Amygdala (tissue), 56 donors: ENCODE results near the gene DCLRE1C.
"Not testable (repeated sequence)": the region's sequence is repeated elsewhere in the genome, so short reads cannot be mapped to it uniquely, and the experiment has no call there.

Source experiments
- DNase-seq, 56 donors: peaks; one replicate each; lab custom pipeline; 2025; lab: John Stamatoyannopoulos, UW

The DCLRE1C gene

GRCh38 chr10:14891151-14891550 lies 62.7 kb downstream of the DCLRE1C start:
- DNase-seq = no peak

- no peak for DNase-seq
These were observed 64.6 kb downstream of the DCLRE1C start for GRCh38 chr10:14889318-14889717.

GRCh38 chr10:14884082-14884481 lies 69.8 kb downstream of the DCLRE1C start:
- DNase-seq = no peak

GRCh38 chr10:14880229-14880628 lies 73.7 kb downstream of the DCLRE1C start:
- no peak for DNase-seq

- DNase-seq = no peak
These were observed 74.0 kb downstream of the DCLRE1C start for GRCh38 chr10:14879928-14880193.

GRCh38 chr10:14879124-14879927 lies 74.6 kb downstream of the DCLRE1C start:
- peak in 16 of 56 donors; percentile 6 to 52 (median 21) for DNase-seq

GRCh38 chr10:14878266-14879123 lies 75.4 kb downstream of the DCLRE1C start, which contains the start of gene SUV39H2:
Gene SUV39H2, plus strand, starts transcription at chr10:14878866. Its CDS starts 23 bp downstream, at chr10:14878889.
- DNase-seq = peak; percentile 45 to 97 (median 89)

- DNase-seq = no peak
These were observed 77.1 kb downstream of the DCLRE1C start for GRCh38 chr10:14876764-14877163.

GRCh38 chr10:14875941-14876340 lies 78.0 kb downstream of the DCLRE1C start:
- no peak for DNase-seq

- no peak for DNase-seq
These were observed 80.7 kb downstream of the DCLRE1C start for GRCh38 chr10:14873090-14873760.

- not testable (repeated sequence) for DNase-seq
These were observed 89.0 kb downstream of the DCLRE1C start for GRCh38 chr10:14864871-14865270.

- not testable (repeated sequence) for DNase-seq
These were observed 89.4 kb downstream of the DCLRE1C start for GRCh38 chr10:14864466-14864865.

GRCh38 chr10:14860791-14861190 lies 93.1 kb downstream of the DCLRE1C start:
- DNase-seq = no peak

GRCh38 chr10:14859775-14860174 lies 94.1 kb downstream of the DCLRE1C start:
- no peak for DNase-seq

- DNase-seq = no peak
These were observed 94.9 kb downstream of the DCLRE1C start for GRCh38 chr10:14859043-14859442.

GRCh38 chr10:14858338-14858960 lies 95.4 kb downstream of the DCLRE1C start:
- DNase-seq = no peak

- DNase-seq = no peak
These were observed 98.4 kb downstream of the DCLRE1C start for GRCh38 chr10:14855453-14855852.

- DNase-seq = no peak
These were observed 101.7 kb downstream of the DCLRE1C start for GRCh38 chr10:14852236-14852635.
